Peyer's patch (tissue), 4 donors: ENCODE results near the gene AKAP6.

Experiments
- POLR2A ChIP-seq, 2 donors: fragments of 450-650 bp; IDR thresholded peaks; one replicate each; pipeline ENCODE4 v1.5.1; 2017; ENCODE audit warnings: antibody characterized with exemption in 2 of 2, mild to moderate bottlenecking in 2 of 2, moderate library complexity in 2 of 2
- TF ChIP-seq, protein P1 (sequence below), 6 experiments: fragments of 450-650 bp in 4 of 6; fragments of 200-600 bp in 2 of 6; sonication (generic) in 1 of 6; IDR thresholded peaks; one replicate each; pipeline ENCODE4 v1.5.1; 2017 to 2019; ENCODE audit warnings: antibody characterized with exemption in 6 of 6, mild to moderate bottlenecking in 3 of 6, moderate library complexity in 1 of 6

DNA sequence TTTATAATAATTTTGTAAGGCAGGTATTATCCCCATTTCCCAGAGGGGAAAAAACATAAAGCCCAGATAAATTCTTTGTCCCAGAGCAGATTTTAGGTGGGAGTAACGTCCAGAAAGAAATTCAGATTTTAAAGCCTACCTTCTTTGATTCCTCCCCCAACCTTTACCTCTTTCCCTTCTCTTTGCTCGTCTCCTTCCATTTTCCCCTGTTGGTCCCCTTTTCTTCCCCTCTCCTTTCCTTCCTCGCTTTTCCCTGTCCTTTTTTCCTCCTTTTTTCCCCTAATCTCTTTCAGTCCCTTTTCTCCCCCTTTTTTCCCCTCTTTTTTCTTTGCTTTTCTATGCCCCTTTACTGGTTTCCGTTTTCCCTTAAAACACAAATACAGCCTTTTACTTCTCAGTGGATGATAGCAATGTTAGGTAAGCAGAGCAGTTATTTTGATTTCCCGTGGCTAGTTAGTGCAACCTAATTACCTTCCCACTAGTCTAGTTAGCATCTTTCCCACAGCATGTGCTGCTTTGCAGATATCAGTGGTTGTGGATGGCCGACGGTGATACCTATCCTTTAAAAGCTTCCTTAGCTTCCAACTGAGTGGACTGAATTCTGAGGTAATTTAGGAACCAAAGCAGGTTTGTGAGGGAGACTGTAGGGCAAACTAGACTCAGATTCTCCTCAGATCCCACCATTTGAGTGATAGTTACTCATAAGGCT is 10.9 kb upstream of the AKAP6 start:
- no peak for TF ChIP-seq POLR2A (IDR thresholded peaks at IDR 0.05)
- TF ChIP-seq, protein P1, sequence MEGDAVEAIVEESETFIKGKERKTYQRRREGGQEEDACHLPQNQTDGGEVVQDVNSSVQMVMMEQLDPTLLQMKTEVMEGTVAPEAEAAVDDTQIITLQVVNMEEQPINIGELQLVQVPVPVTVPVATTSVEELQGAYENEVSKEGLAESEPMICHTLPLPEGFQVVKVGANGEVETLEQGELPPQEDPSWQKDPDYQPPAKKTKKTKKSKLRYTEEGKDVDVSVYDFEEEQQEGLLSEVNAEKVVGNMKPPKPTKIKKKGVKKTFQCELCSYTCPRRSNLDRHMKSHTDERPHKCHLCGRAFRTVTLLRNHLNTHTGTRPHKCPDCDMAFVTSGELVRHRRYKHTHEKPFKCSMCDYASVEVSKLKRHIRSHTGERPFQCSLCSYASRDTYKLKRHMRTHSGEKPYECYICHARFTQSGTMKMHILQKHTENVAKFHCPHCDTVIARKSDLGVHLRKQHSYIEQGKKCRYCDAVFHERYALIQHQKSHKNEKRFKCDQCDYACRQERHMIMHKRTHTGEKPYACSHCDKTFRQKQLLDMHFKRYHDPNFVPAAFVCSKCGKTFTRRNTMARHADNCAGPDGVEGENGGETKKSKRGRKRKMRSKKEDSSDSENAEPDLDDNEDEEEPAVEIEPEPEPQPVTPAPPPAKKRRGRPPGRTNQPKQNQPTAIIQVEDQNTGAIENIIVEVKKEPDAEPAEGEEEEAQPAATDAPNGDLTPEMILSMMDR (IDR thresholded peaks at IDR 0.05), result no peak
